ENCODE data around the gene MTMR3. TPM values are rescaled to one million over a fixed set of nuclear protein-coding genes. Genes with fewer than 3 reads are reported as not detected.

MTMR3 gene
- total RNA-seq, 1 experiment from 2014 or later = 26.8 TPM

DNA sequence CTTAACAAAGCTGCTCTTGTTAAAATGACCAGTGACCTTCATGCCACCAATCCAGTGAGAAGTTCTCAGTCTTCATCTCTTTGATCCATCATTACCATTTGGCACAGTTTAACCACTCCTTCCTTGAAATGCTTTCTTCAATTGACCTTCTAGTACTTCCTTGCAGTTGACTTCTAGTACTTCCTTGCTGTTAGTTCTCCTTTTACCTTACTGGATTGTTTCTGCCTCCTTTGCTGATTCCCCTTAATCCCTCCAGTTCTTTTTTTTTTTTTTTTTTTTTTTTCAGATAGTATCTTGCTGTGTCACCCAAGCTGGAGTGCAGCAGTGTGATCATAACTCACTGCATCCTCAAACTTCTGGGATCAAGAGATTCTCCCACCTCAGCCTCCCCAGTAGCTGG is 131.3 kb downstream of the MTMR3 start:
- H3K36me3 ChIP-seq (ENCODE audit: control insufficient read depth, insufficient read depth, low read length) = no peaks in the 10 kb centered on the region
- H3K4me3 ChIP-seq (ENCODE audit: low read depth in 2 of 2, low read length in 2 of 2) = no peak overlapping the region
- no peaks in the 10 kb centered on the region for H3K27me3 ChIP-seq (ENCODE audit: control insufficient read depth, insufficient read depth, low read length)
- H3K9me3 ChIP-seq (ENCODE audit: control insufficient read depth, insufficient read depth, low read depth, low read length) = no peaks in the 10 kb centered on the region
- no peaks in the 10 kb centered on the region for H3K4me1 ChIP-seq (ENCODE audit: control insufficient read depth, insufficient read depth, low read length)
- no peak for ATAC-seq
- intact Hi-C loops (cut with micrococcal nuclease; ENCODE audit: unreplicated experiment) (no loop called here), in situ Hi-C loops (cut with HindIII; ENCODE audit: low pct_unique_long_range_greater_than_20kb, low sequenced_read_pairs) (no loop called here)
- DNase-seq (ENCODE audit: low read depth, low spot score) = no peak
- no TSS peak for BruUV-seq (replicated peaks)
- ChIA-PET CTCF (no interaction called here), POLR2A (no interaction called here)
- no peak overlapping the region for H3K27ac ChIP-seq (ENCODE audit: low read length)
- TF ChIP-seq, protein P1, sequence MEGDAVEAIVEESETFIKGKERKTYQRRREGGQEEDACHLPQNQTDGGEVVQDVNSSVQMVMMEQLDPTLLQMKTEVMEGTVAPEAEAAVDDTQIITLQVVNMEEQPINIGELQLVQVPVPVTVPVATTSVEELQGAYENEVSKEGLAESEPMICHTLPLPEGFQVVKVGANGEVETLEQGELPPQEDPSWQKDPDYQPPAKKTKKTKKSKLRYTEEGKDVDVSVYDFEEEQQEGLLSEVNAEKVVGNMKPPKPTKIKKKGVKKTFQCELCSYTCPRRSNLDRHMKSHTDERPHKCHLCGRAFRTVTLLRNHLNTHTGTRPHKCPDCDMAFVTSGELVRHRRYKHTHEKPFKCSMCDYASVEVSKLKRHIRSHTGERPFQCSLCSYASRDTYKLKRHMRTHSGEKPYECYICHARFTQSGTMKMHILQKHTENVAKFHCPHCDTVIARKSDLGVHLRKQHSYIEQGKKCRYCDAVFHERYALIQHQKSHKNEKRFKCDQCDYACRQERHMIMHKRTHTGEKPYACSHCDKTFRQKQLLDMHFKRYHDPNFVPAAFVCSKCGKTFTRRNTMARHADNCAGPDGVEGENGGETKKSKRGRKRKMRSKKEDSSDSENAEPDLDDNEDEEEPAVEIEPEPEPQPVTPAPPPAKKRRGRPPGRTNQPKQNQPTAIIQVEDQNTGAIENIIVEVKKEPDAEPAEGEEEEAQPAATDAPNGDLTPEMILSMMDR (IDR thresholded peaks at IDR 0.05) = no peak
- TF ChIP-seq SIN3A (IDR thresholded peaks at IDR 0.05; ENCODE audit: borderline replicate concordance, insufficient read depth, low read depth, low read length) (no peak), POLR2AphosphoS5 (IDR thresholded peaks at IDR 0.05; ENCODE audit: low read depth, low read length) (no peak), TCF7L2 (IDR thresholded peaks at IDR 0.05; ENCODE audit: low read depth, low read length) (no peak)
- TF ChIP-seq, protein P2, sequence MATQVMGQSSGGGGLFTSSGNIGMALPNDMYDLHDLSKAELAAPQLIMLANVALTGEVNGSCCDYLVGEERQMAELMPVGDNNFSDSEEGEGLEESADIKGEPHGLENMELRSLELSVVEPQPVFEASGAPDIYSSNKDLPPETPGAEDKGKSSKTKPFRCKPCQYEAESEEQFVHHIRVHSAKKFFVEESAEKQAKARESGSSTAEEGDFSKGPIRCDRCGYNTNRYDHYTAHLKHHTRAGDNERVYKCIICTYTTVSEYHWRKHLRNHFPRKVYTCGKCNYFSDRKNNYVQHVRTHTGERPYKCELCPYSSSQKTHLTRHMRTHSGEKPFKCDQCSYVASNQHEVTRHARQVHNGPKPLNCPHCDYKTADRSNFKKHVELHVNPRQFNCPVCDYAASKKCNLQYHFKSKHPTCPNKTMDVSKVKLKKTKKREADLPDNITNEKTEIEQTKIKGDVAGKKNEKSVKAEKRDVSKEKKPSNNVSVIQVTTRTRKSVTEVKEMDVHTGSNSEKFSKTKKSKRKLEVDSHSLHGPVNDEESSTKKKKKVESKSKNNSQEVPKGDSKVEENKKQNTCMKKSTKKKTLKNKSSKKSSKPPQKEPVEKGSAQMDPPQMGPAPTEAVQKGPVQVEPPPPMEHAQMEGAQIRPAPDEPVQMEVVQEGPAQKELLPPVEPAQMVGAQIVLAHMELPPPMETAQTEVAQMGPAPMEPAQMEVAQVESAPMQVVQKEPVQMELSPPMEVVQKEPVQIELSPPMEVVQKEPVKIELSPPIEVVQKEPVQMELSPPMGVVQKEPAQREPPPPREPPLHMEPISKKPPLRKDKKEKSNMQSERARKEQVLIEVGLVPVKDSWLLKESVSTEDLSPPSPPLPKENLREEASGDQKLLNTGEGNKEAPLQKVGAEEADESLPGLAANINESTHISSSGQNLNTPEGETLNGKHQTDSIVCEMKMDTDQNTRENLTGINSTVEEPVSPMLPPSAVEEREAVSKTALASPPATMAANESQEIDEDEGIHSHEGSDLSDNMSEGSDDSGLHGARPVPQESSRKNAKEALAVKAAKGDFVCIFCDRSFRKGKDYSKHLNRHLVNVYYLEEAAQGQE (IDR thresholded peaks at IDR 0.05; ENCODE audit: insufficient read depth in 1 of 2, low read depth in 2 of 2, low read length in 1 of 2) = no peak

DNA sequence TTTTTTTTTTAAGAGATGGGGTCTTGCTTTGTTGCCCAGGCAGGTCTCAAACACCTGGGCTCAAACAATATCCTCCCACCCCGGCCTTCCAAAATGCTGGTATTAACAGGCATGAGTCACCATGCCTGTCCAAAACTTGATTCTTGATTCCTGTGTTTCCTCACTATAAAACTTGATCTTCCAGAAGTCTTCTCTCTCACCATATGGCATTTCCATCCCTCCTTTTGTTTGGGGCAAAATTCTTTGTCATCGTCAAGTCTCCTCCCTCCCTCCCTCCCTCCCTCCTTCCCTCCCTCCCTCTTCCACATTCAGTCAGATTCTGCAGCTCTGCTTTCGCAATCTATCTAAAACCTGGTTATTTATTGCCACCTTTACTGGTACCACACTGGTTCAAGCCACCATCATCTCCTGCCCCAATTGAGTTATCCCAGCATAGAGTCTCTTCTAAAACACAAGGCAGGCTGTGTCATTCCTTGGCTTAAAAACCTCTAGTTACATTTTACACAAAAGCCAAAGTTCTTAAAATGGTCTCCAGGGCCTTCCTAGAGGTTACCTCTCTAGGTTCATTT is 132.3 kb downstream of the MTMR3 start:
- H3K9me3 ChIP-seq (ENCODE audit: control insufficient read depth, insufficient read depth, low read depth, low read length) = no peaks in the 10 kb centered on the region
- no peak for TF ChIP-seq SIN3A (IDR thresholded peaks at IDR 0.05; ENCODE audit: borderline replicate concordance, insufficient read depth, low read depth, low read length)
- TF ChIP-seq, protein P2 (IDR thresholded peaks at IDR 0.05; ENCODE audit: insufficient read depth in 1 of 2, low read depth in 2 of 2, low read length in 1 of 2) = no peak
- TF ChIP-seq, protein P1 (IDR thresholded peaks at IDR 0.05) = no peak
- TF ChIP-seq POLR2AphosphoS5 (IDR thresholded peaks at IDR 0.05; ENCODE audit: low read depth, low read length) = no peak
- TF ChIP-seq TCF7L2 (IDR thresholded peaks at IDR 0.05; ENCODE audit: low read depth, low read length) = no peak
- no peak for ATAC-seq
- intact Hi-C loops (cut with micrococcal nuclease; ENCODE audit: unreplicated experiment) (no loop called here), in situ Hi-C loops (cut with HindIII; ENCODE audit: low pct_unique_long_range_greater_than_20kb, low sequenced_read_pairs) (no loop called here)
- DNase-seq (ENCODE audit: low read depth, low spot score) = no peak
- H3K27me3 ChIP-seq (ENCODE audit: control insufficient read depth, insufficient read depth, low read length) = no peaks in the 10 kb centered on the region
- CTCF ChIA-PET = no interaction called here
- no TSS peak for BruUV-seq (replicated peaks)
- H3K36me3 ChIP-seq (ENCODE audit: control insufficient read depth, insufficient read depth, low read length) = no peaks in the 10 kb centered on the region
- no peak overlapping the region for H3K27ac ChIP-seq (ENCODE audit: low read length)
- H3K4me3 ChIP-seq (ENCODE audit: low read depth in 2 of 2, low read length in 2 of 2) = no peak overlapping the region
- POLR2A ChIA-PET = no interaction called here
- no peaks in the 10 kb centered on the region for H3K4me1 ChIP-seq (ENCODE audit: control insufficient read depth, insufficient read depth, low read length)

Measured in Panc1 (cell line).